HG03558 (cell line): Measurements from ENCODE around the gene TNFAIP8.

ENCODE experiments used
- ATAC-seq: cut with Tn5 transposase; IDR thresholded peaks from one replicate; pipeline ENCODE4 v1.9.1; 2021; ENCODE audit warnings: moderate number of reproducible peaks; ENCODE audit not compliant: unreplicated experiment; ENCODE audit errors: extremely low read depth

TNFAIP8 gene

DNA sequence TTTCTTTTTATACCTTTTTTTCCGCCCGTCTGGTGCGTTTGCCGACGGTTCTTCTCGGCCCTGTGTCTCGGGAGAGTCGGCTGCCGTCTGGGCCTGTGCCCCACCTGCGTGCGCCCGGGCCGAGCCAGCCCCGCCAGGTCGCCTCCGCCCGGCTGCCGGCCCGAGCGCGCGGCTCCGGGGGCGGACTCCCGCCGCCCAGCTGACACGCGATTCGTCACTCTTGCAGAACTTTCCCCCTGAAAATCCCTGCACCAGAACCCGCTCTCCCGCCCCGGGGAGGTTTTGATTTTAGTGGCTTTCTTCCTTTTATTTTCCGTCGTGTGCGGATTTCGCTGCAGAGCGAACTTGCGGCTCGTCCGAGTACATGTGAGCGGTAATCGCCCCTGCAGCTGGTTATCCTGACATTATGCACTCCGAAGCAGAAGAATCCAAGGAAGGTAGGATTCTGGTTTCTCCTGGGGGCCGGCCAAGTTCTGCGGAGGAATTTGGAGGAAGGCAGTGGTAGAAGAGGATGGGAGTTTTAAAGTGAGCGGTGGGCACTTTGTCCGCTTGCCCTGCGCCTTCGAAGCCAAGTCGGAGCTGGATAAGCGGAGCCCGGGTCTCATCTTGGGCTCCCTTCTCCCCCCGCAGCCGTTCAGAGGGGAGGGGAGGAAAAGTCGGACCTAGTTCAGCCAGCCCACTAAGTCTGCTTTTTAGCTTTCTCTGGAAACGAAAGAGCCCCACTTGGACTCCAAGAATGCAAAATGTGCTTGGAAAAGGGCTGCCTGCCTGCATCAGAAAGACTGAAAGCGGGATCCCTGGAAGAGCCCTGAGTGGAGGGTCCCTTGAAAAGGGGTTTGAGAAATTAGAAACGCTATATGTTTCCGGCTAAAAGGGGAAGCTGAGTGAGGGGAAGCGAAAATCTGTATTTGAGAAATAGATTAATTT lies at the start of gene TNFAIP8:
Gene TNFAIP8, plus strand, starts transcription at position 335 of the 927 bp plus-strand sequence. Its CDS starts 72 bp downstream, at position 407.
- no peak for ATAC-seq

DNA sequence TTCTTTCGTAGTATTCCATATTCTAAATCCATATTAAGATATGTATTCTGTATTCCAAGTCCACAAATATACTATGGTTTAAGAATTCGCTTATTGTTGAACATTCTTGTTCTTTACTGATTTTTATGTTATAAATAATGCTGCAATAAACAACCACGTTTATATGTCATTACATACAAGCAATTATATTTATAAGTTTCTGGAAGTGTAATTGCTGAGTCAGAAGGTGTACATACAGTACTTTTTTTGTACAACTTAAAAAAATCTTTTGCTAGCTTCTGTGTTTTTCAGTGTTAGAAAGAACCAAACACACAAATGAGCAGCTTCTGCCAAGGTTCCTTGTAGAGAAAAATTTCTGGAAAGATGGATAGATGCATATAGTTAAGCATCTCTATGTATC lies 48.6 kb upstream of the TNFAIP8 start:
- no peak for ATAC-seq

DNA sequence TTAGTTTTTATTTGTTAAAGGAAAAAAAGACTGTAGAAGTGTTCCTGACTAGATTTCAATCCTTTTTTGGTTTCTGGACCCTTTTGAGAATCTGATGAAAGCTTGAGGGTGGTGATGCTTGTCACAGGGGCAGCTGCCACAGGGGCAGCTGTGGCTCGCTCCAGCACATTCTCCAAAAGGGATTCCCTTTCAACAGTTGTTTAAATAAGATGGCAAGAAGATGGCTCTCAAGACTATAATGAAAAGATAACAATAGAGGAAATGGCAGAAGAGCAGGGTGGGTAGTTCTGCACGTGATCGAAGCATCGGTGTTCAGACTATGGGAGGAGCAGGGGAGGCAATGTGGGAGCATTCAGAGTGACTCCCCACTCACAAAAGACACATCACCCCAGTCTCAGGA lies 46.5 kb upstream of the TNFAIP8 start:
- no peak for ATAC-seq

DNA sequence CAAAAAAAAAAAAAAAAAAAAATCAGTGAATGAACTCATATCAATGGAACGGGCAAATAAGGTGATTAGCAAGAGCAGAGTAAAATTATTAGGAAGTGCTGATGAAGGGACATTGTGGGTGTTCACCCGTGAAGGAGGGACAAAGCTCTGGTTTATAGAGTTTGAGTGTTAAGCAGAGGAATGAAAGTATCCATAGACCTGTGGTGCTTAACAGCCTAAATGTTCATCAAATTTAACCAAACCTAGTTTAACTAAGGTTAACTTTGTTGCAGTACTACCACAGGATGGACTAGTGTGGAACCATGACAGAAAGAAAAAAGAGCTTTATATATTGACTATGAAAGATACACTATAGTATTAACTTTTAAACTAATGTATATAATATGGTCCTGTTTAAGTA lies 44.1 kb upstream of the TNFAIP8 start:
- no peak for ATAC-seq

DNA sequence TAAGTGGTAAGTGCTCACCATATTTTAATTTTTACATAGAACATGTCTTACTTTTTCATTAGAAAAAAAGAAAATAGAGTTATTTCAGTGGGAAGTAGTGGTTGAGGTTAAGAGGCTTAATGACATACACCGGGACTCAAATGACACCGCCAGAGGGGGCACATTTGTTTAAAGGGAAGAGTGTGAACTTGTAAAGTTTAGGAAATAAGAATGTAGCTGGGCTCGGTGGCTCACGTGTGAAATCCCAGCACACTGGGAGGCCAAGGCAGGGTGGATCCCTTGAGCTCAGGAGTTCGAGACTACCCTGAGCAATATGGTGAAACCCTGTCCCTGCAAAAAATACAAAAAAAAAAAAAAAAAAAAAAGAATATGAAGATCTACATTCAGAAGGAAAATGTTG lies 43.4 kb upstream of the TNFAIP8 start:
- ATAC-seq, result no peak

DNA sequence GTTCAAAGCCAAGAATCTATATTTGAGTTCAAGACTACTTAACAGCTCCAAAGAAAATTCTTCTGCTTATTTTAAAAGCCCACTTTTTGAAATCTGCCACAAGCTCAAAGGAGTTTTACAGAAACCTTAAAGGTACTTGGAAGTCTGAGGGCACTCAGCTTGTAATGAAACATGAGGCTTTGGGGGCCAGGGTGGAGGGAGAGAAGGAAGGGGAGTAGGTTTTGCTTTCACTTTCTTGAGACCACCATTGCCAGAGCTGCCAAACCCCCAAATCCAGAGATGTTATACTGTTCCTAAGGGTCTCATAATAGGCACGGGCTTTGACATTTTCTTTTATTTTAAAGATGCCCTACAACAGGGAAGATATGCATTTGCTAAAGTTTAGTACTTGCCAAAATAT lies 42.6 kb upstream of the TNFAIP8 start:
- no peak for ATAC-seq

DNA sequence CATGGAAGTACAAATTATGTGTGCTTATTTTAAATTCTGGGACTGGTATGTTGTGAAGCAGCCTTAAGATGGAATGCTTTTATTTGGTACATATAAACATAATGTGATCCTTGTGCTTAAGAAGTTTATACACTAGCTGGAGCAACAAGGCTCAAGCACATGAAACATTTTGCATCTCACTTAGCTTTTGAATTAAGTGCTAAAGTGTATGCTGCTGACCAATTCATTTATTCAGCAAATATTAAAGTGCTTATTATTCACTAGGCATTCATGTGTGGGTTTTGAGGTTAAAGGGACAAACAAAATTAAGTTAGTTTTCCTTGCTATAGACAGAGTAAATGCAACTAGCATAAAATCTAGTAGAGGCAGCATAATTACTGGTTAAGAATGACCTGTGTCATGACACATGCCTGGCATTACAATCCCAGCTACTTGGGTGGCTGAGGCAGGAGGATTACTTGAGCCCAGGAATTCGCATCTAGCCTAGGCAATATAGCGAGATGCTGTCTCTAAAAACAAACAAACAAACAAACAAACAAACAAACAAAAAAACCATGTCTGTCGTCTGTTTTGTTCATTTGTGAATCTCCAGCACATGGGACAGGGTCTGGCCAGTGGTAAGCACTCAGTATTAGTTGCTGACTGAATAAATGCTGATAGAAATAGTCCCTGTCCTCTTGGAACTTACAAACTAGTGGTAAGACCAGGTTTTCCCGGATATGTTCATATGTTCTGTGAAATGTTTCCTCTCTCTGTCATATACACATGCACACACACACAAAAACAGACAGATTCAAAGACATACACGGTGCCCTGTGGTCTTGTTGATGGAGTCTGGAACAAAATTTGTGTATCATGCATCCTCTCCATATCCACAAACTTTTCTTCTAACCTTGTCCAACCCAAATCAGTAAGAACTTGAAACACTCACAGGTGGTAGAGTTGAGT lies 41.9 kb upstream of the TNFAIP8 start:
- no peak for ATAC-seq

DNA sequence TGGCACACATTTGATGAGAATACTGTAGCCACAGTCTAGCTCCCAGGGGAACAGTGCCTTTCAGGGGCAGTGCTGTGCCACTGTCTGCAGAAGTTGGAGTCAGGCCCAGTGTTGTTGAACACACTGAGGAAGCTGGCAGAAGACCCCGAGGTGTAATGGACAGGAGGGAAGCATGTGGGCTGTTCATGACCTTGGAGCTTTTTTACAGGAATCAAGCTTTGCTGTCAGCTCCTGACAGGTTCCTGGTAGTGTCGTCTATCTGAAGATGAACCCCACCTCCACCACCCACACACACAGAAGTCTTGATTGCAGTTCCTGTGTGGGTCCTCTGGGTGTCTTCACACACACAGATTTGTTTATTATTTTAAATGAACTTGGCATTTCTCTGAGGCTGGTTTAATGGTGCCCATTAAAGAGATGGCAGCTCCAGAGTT lies 40.3 kb upstream of the TNFAIP8 start:
- peak; percentile 50 for ATAC-seq

DNA sequence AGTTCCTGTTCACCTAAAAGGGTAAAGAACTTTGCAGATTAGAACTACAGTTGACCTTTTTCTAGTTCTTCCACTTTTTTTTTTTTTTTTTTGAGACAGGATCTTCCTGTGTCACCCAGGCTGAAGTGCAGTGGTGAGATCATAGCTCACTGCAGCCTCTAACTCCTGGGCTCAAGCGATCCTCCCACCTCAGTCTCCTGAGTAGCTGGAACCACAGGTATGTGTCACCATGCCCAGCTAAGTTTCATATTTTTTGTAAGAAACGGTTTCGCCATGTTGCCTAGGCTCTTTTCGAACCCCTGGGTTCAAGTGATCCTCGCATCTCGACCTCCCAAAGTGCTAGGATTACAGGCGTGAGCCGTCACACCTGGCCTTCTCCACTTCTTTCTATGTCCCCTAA lies 39.7 kb upstream of the TNFAIP8 start:
- no peak for ATAC-seq

DNA sequence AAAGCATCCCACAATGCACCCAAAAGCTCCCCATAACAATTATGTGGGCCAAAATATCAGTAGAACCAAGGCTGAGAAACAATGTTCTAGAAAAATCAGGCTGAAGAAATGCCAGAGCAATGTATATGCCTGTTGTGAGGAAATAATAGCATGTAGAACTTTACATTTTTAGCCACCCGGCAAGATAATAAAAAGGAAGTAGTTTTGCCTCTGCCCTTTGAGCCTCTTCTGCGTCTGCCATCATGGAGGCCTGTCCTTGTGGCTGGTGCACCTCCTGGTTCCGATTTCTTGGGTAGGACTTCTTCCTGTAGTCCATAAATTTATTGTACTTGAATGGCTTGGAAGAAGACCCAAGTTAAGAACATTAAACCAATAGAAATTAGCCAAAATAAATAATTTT lies 38.9 kb upstream of the TNFAIP8 start:
- ATAC-seq, result no peak

DNA sequence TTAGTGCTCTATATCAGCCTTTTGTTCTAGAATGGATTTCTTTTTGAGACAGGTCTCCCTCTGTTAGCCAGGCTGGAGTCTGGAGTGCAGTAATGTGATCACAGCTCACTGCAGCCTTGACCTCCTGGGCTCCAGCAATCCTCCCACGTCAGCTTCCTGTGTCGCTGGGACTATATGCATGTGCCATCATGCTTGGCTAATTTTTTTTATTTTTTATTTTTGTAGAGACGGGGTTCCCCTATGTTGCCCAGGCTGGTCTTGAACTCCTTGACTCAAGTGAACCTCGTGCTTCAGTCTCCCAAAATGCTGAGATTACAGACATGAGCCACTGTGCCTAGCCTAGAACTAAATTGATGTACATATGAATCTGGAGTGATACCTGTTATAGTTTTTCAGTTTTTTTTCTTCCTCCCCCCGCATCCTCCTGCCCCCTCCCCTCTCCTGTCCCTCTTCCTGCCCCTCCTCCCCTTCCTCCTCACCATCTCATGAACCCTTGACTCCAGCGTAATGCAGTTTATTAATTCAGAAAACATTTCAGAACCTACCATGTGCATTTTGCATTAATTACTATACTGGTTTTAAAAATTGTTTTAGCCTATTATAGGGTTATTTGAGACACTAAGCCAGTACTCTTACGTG lies 37.4 kb upstream of the TNFAIP8 start:
- ATAC-seq, result no peak

DNA sequence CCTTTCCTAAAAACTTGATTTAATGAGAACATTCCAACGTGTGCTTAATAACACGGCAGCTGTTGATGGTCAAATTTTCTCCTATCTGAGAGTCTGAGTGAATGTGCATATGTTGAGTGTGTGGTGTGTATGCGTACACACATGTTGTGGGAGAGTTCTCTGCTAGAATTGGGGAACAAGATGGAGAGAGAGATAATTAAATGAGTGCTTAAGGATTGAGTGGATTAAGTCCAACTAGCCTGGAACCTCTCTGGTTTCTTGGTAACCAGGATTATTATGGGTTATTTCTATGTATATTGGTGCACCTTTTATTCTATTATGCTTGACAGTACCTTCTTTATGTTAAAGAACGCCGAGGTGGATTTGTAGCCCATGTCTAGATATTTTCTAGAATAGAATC lies 36.4 kb upstream of the TNFAIP8 start:
- no peak for ATAC-seq

DNA sequence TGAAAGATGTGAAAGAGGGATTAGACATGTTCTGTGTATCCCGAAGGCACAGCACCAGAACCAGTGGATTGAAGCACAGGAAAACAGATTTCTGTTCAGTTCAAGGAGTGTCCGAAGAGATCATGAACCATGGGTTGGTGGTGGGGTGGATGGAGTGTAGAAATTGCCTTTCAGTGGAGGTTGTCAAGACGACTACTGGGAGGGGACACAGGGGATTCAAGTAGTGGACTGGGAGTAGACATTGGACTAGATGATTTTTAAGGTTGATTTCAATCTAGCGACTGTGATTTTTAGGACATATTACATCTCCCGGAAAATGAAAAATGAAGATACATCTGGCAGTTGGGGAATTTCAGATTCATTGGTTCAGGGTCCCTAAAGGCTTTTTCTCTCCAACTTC lies 35.9 kb upstream of the TNFAIP8 start:
- ATAC-seq, result no peak

DNA sequence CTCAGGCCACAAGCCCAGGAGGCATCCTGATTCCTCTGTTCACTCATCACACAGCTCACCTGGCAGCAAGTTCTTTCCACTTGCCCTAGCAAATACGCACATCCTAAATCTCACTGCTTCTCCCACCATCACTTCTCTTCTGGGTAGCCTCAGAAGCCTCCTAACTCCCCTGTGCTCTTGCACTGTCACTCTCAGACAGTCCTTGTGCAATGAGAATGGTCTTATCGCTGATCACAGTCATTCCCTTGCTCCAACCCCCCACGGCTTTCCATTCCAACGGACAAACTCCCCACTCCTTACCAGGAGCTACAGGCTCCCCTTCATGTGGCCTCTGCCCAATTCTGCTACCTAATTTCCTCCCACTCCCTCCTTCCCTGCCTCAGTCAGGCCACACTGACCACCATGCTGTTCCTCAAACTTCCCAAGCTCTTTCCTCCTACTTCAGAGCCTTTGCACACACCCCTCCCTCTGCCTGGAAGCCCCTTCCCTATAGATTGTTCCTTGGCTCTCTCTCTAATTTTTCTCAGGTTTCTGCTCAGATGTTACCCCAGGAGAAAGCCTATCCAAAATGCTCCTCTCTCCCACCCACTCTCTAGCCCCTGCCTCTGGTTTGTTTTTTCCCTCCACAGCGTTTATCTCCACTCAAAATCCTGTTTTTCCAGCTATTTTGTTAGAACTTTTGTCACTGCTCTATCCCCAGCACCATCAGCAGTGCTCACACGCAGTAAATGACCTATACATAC lies 34.1 kb upstream of the TNFAIP8 start:
- ATAC-seq, result no peak

DNA sequence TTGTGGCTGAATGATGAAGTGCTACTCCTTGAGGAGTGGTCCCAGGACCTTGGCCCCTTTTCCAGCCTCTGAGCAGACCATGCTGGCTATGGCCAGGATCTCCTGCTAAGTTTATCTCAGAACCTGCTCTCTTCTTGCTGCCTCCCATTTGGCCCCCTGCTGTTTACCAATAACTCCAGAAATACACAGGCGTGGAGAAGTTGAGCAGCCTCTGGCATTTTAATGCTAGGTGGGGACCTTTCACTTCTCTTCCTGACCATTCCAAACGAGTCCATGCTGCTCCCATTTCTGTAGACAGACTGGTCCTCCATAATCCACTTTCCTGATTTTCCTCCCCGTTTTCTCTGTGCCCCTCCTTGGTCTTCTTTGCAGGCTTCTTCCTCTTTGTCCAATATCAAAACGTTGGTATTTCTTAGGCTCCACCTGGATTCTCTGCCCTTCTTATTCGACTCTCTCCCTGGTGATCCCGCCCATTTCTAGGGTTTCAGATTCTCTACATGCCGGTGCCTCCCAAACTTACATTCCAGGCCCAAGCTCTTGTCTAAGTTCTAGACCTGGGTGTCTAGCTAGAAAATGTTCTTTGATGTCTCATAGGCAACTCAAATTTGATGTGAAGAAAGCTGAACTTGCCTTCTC lies 33.4 kb upstream of the TNFAIP8 start:
- no peak for ATAC-seq

DNA sequence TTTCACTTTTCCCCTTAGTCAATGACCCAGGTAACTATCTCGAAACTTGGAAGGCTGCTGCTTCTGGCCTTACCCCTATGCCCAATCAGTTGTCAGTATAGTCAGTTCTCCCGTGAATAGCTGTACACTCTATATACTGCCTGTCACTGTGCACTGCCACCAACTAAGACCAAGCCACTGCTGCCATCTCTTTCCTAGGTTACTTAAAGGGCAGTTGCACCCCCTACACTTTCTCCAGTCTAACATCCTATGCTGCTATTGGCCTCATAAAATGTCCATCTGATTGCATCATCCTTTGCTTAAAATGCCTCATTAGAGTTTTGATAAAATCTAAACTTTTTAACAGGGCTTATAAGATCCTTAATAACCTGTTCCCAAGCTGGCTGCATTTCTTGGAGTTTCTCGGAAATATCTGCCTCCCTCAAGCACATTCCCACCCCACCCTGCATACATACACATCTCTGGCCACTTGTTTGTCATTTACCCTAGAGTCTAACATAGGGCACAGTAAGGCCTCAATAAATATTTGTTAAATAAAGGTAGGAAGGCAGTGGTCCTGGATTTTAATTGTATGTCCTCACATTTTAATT lies 32.8 kb upstream of the TNFAIP8 start:
- ATAC-seq, result peak; percentile 43

DNA sequence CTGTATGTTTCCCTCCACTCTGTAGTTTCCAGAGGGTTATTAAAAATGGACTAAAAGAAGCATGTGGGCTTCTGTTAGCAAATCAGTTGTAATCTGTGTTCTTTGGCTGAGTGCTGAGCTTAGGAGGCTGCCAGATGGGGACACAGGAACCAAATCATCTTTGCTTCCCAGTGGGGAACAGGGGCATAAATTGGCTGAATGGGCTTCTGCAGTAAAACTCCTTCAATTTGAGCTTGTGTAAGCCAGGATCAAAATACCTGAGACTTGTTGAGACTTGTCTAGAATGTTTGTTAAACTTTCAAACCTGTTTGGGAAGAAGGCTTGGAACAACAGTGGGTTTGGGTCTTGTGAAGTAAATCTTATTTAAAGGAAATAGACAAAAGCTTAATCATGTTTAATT lies 32.2 kb upstream of the TNFAIP8 start:
- no peak for ATAC-seq

DNA sequence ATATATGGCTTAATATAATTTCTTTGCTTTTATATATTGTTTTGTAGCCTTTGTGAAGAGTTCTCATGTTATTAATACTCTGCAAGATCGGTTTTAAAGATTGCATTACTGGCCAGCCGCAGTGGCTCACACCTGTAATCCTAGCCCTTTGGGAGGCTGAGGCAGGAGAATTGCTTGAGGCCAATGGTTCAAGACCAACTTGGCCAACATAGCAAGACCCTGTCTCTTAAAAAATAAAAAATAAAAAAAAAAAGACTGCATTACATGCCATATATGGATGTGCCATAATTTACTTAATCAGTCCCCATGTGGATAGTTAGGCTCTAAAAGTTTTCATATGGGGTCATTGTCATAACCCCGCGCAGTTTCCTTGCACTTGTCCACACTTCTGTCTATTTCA lies 31.0 kb upstream of the TNFAIP8 start:
- ATAC-seq, result no peak

DNA sequence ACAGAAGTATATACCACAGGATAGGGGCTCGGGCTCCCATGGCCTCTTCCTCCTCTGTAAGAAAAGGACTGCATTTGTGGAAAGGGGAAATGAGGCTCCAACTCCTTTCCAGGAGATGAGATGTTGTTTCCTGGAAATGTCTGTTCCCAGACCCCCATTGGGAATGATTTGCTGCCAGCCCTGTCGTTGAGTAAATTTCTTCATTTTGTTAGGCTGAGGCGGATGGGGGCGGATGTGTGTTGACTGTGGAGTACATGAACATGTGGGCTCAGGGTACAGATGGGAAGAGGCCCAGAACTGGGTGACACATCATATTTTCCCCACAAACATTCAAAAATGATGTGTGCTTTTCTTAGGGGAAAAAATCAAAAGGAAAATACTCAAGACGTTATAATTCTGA lies 28.8 kb upstream of the TNFAIP8 start:
- ATAC-seq, result no peak
